ENCODE results near the gene PACS2.

The PACS2 gene

GRCh38 chr14:105389976-105390848, 75.7 kb downstream of the PACS2 start:
- DNase-seq: peak; percentile 67

GRCh38 chr14:105390849-105391500, 76.4 kb downstream of the PACS2 start:
- DNase-seq: no peak

- no peak for DNase-seq
Measured at GRCh38 chr14:105391541-105391940, 77.0 kb downstream of the PACS2 start.

- no peak for DNase-seq
Measured at GRCh38 chr14:105392131-105393090, 77.9 kb downstream of the PACS2 start.

GRCh38 chr14:105393151-105393550, 78.6 kb downstream of the PACS2 start:
- DNase-seq: no peak

- DNase-seq: no peak
Measured at GRCh38 chr14:105394714-105395537, 80.4 kb downstream of the PACS2 start.

GRCh38 chr14:105395538-105395854, 80.9 kb downstream of the PACS2 start:
- DNase-seq: no peak

GRCh38 chr14:105397350-105397931, 82.9 kb downstream of the PACS2 start:
- no peak for DNase-seq

GRCh38 chr14:105398044-105398725, 83.6 kb downstream of the PACS2 start, which contains the start of gene TEX22:
Gene TEX22 (plus strand): TSS chr14:105398538. CDS start chr14:105399341, 803 bp downstream.
- peak; percentile 82 for DNase-seq

- no peak for DNase-seq
Measured at GRCh38 chr14:105398726-105399465, 84.3 kb downstream of the PACS2 start.

GRCh38 chr14:105399466-105399775, 84.9 kb downstream of the PACS2 start:
- no peak for DNase-seq

GRCh38 chr14:105400016-105400415, 85.5 kb downstream of the PACS2 start:
- no peak for DNase-seq

- DNase-seq: no peak
Measured at GRCh38 chr14:105401699-105402098, 87.2 kb downstream of the PACS2 start.

- DNase-seq: no peak
Measured at GRCh38 chr14:105408592-105408991, 94.0 kb downstream of the PACS2 start.

- peak; percentile 32 for DNase-seq
Measured at GRCh38 chr14:105409364-105409763, 94.8 kb downstream of the PACS2 start.

- no peak for DNase-seq
Measured at GRCh38 chr14:105410642-105411016, 96.1 kb downstream of the PACS2 start.

GRCh38 chr14:105411017-105411941, 96.7 kb downstream of the PACS2 start:
- DNase-seq: peak; percentile 46

- no peak for DNase-seq
Measured at GRCh38 chr14:105411985-105412770, 97.6 kb downstream of the PACS2 start.

All from inflammatory macrophage treated with lipopolysaccharide for 4 hours (primary cell).